ENCODE measurements around the gene IL6ST. TPM values are rescaled to one million over a fixed set of nuclear protein-coding genes. Genes with fewer than 3 reads are reported as not detected.
"Not testable (repeated sequence)": the region's sequence is repeated elsewhere in the genome, so short reads cannot be mapped to it uniquely, and the experiment has no call there.

The IL6ST gene
- total RNA-seq, 1 donor = 458 TPM

DNA sequence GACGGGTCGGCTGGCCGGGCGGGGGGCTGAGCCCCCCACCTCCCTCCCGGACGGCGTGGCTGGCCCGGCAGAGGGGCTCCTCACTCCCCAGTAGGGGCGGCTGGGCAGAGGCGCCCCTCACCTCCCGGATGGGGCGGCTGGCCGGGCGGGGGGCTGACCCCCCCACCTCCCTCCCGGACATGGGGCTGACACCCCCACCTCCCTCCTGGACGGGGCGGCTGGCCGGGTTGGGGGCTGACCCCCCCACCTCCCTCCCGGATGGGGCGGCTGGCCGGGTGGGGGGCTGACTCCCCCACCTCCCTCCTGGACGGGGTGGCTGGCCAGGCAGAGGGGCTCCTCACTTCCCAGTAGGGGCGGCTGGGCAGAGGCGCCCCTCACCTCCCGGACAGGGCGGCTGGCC is 19.9 kb upstream of the IL6ST start:
- H3K9me3 ChIP-seq (ENCODE audit: low read depth, low read length); H3K27me3 ChIP-seq (ENCODE audit: insufficient read depth, low read length); H3K4me3 ChIP-seq (ENCODE audit: low read length): not testable (repeated sequence)
- H3K4me1 ChIP-seq (ENCODE audit: insufficient read depth, low read length) = peaks cover 18% of the 10 kb centered on the region

- peaks cover 18% of the 10 kb centered on the region for H3K4me1 ChIP-seq (ENCODE audit: insufficient read depth, low read length)
- H3K9me3 ChIP-seq (ENCODE audit: low read depth, low read length); H3K27me3 ChIP-seq (ENCODE audit: insufficient read depth, low read length); H3K4me3 ChIP-seq (ENCODE audit: low read length): not testable (repeated sequence)
Observed at GRCh38 chr5:56013939-56014338, 19.2 kb upstream of the IL6ST start.

GRCh38 chr5:56012281-56012963 is 17.7 kb upstream of the IL6ST start:
- no peak overlapping the region for H3K4me3 ChIP-seq (ENCODE audit: low read length)

GRCh38 chr5:56011835-56012234 is 17.1 kb upstream of the IL6ST start:
- Histone ChIP-seq H3K4me1 (ENCODE audit: insufficient read depth, low read length) (peaks cover 14% of the 10 kb centered on the region), H3K9me3 (ENCODE audit: low read depth, low read length) (no peaks in the 10 kb centered on the region), H3K27me3 (ENCODE audit: insufficient read depth, low read length) (no peaks in the 10 kb centered on the region), H3K4me3 (ENCODE audit: low read length) (no peak overlapping the region)

More at GRCh38 chr5:56012281-56012963, 17.7 kb upstream of the IL6ST start:
- no peaks in the 10 kb centered on the region for H3K27me3 ChIP-seq (ENCODE audit: insufficient read depth, low read length)
- H3K4me1 ChIP-seq (ENCODE audit: insufficient read depth, low read length) = peaks cover 14% of the 10 kb centered on the region
- H3K9me3 ChIP-seq (ENCODE audit: low read depth, low read length) = no peaks in the 10 kb centered on the region

DNA sequence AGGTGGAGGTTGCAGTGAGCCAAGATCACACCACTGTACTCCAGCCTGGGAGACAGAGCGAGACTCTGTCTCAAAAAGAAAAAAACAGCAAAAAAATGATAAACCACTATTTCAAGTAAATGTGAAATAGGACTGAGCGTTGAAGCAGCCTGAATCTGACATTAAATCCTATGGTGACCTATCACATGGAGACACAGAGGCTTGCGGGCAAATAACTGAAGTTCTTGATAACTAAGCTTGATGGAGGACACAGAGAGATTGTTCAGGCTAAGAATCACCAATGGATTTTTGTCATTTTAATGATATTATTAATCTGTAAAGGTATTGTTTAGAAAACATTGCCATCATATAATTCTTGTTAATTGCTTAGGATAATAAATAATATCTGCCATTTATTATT is 15.7 kb upstream of the IL6ST start:
- no peak overlapping the region for H3K4me3 ChIP-seq (ENCODE audit: low read length)
- H3K27me3 ChIP-seq (ENCODE audit: insufficient read depth, low read length) = no peaks in the 10 kb centered on the region
- no peaks in the 10 kb centered on the region for H3K9me3 ChIP-seq (ENCODE audit: low read depth, low read length)
- H3K4me1 ChIP-seq (ENCODE audit: insufficient read depth, low read length) = peaks cover 20% of the 10 kb centered on the region

GRCh38 chr5:56006600-56006999 is 11.8 kb upstream of the IL6ST start:
- Histone ChIP-seq H3K4me1 (ENCODE audit: insufficient read depth, low read length) (peaks cover 7% of the 10 kb centered on the region), H3K9me3 (ENCODE audit: low read depth, low read length) (no peaks in the 10 kb centered on the region), H3K4me3 (ENCODE audit: low read length) (no peak overlapping the region), H3K27me3 (ENCODE audit: insufficient read depth, low read length) (no peaks in the 10 kb centered on the region)

GRCh38 chr5:56006094-56006493 is 11.3 kb upstream of the IL6ST start:
- no peaks in the 10 kb centered on the region for H3K9me3 ChIP-seq (ENCODE audit: low read depth, low read length)
- H3K27me3 ChIP-seq (ENCODE audit: insufficient read depth, low read length) = no peaks in the 10 kb centered on the region
- no peak overlapping the region for H3K4me3 ChIP-seq (ENCODE audit: low read length)

DNA sequence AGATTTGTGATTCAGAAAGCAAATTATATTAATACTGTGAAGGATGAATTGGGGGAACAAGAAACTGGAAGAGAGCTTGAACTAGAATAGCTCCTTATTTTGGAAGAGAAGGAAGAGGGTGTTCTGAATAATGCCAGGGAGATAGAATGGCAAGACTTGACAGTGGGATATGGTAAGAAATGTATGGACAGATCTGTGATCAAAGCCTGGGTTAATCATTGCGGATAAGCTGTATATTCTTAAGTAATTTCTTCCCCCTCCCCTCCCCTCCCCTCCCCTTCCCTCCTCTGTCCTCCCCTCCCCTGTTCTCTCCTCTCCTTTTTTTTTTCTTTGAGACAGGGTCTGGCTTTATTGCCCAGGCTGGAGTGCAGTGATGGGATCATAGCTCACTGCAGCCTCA is 10.1 kb upstream of the IL6ST start:
- no peak overlapping the region for H3K4me3 ChIP-seq (ENCODE audit: low read length)
- no peaks in the 10 kb centered on the region for H3K9me3 ChIP-seq (ENCODE audit: low read depth, low read length)
- H3K4me1 ChIP-seq (ENCODE audit: insufficient read depth, low read length) = peaks cover 7% of the 10 kb centered on the region
- H3K27me3 ChIP-seq (ENCODE audit: insufficient read depth, low read length) = no peaks in the 10 kb centered on the region

More at GRCh38 chr5:56006094-56006493, 11.3 kb upstream of the IL6ST start:
- peaks cover 7% of the 10 kb centered on the region for H3K4me1 ChIP-seq (ENCODE audit: insufficient read depth, low read length)

DNA sequence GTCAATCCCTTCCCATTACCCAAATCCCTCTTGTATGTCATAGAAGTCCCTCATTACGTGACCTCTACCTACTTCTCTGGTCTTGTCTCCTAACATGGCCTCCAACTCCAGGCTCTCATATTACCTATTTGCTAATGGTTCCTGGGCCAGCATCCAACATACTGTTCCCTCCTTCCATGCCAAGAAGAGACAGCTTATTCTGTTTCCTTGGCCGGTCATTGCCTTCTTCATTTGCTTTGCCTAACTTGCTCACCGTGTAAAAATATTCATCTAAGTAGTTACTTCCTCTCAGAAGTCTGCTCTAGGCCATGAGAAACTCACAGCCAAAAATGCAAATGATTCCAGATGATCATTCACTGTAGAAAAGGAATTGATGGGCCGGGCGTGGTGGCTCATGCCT is 8.9 kb upstream of the IL6ST start:
- peaks cover 7% of the 10 kb centered on the region for H3K4me1 ChIP-seq (ENCODE audit: insufficient read depth, low read length)
- no peak overlapping the region for H3K4me3 ChIP-seq (ENCODE audit: low read length)
- no peaks in the 10 kb centered on the region for H3K9me3 ChIP-seq (ENCODE audit: low read depth, low read length)

GRCh38 chr5:56003179-56003578 is 8.4 kb upstream of the IL6ST start:
- Histone ChIP-seq H3K4me1 (ENCODE audit: insufficient read depth, low read length) (peaks cover 7% of the 10 kb centered on the region), H3K4me3 (ENCODE audit: low read length) (no peak overlapping the region), H3K9me3 (ENCODE audit: low read depth, low read length) (no peaks in the 10 kb centered on the region), H3K27me3 (ENCODE audit: insufficient read depth, low read length) (no peaks in the 10 kb centered on the region)

More for the DNA sequence above, 8.9 kb upstream of the IL6ST start:
- no peaks in the 10 kb centered on the region for H3K27me3 ChIP-seq (ENCODE audit: insufficient read depth, low read length)

- Histone ChIP-seq H3K4me1 (ENCODE audit: insufficient read depth, low read length) (peaks cover 7% of the 10 kb centered on the region), H3K9me3 (ENCODE audit: low read depth, low read length) (no peaks in the 10 kb centered on the region), H3K4me3 (ENCODE audit: low read length) (no peak overlapping the region), H3K27me3 (ENCODE audit: insufficient read depth, low read length) (no peaks in the 10 kb centered on the region)
Observed at GRCh38 chr5:56002303-56002702, 7.5 kb upstream of the IL6ST start.

DNA sequence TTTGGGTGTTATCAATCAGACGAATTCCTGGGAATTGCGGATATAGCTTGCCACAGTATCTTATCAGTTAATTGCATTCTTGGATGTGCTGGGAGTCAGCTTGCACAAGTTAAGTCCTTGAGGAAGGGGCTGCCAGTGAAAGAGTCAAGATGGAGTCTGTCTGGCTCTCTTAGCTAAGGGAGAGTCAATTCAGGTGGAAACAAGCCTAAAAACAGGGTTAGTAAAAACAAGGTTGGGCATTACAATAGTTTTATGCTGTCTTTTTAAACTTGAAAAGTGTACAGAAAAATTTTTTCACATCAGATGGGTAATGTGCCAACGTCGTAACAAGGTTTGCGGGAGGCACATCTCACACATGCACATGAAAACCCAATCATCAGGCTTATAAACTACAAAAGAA is 5.5 kb upstream of the IL6ST start:
- H3K27me3 ChIP-seq (ENCODE audit: insufficient read depth, low read length); H3K4me3 ChIP-seq (ENCODE audit: low read length); H3K9me3 ChIP-seq (ENCODE audit: low read depth, low read length): not testable (repeated sequence)
- H3K4me1 ChIP-seq (ENCODE audit: insufficient read depth, low read length) = peaks cover 13% of the 10 kb centered on the region

DNA sequence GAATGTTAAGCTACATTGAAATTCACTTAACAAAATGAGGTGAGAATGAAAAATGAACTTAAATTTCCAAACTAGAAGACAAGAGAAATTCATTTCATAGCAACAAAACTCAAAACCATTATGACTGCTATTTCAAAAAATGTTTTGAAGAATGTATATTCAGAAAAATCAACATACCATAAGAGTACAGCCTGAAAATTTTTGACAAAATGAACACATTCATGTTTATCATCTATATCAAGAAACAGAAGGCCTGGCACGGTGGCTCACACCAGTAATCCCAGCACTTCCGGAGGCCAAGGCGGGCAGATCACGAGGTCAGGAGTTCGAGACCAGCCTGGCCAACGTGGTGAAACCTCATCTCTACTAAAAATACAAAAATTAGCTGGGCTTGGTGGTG is 4.2 kb upstream of the IL6ST start:
- H3K27me3 ChIP-seq (ENCODE audit: insufficient read depth, low read length) = no peaks in the 10 kb centered on the region
- H3K4me3 ChIP-seq (ENCODE audit: low read length) = no peak overlapping the region
- H3K9me3 ChIP-seq (ENCODE audit: low read depth, low read length) = no peaks in the 10 kb centered on the region
- H3K4me1 ChIP-seq (ENCODE audit: insufficient read depth, low read length) = peaks cover 13% of the 10 kb centered on the region

GRCh38 chr5:55997742-55998351 is 3.1 kb upstream of the IL6ST start:
- H3K9me3 ChIP-seq (ENCODE audit: low read depth, low read length) = no peaks in the 10 kb centered on the region
- no peaks in the 10 kb centered on the region for H3K27me3 ChIP-seq (ENCODE audit: insufficient read depth, low read length)
- peaks cover 17% of the 10 kb centered on the region for H3K4me1 ChIP-seq (ENCODE audit: insufficient read depth, low read length)
- no peak overlapping the region for H3K4me3 ChIP-seq (ENCODE audit: low read length)

DNA sequence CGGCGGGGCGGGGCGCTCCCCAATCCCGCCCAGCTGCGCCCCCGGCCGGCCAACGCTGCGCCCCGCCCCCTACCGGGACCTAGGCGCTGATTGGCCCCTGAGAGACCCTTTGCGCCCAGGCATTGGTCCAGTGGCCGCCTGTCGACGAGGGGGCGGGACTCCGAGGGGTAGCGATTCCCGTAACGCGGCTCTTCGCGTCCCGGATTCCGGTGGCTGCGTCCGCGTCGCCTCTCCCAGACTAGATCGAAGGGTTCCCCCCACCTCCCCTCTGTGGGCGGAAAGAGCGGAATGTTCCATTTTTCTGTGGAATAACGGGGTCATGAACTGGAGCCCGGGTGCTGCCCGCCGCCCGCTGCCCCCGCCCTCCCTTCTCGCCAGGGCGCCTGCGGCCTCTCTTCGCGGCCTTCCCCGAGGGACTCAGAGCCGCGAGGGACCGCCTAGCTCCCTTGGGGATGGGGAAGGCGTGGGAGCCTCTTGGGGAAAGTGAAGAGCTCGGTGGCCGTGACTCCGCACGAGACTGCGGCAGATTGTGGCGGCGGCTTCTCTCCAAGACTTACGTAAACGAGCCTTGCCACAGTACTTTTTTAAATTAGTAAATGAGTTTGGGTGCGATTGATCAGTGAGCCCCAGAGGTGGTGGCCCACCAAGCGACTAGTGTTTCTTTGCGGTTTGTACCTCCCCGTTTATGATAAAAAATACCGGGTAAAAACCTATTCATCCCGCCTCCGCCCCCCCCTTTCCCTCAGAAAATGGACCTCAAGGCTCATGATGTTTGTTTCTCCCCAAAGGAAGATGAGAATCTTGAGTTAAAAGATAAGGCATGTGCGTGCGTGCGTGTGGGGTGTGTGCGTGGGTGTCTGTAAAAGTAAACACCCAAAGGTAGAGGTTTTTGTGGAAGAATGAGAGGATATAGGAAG is 493 bp upstream of the IL6ST start:
- Histone ChIP-seq H3K9me3 (ENCODE audit: low read depth, low read length) (no peaks in the 10 kb centered on the region), H3K4me1 (ENCODE audit: insufficient read depth, low read length) (peaks cover 31% of the 10 kb centered on the region), H3K4me3 (ENCODE audit: low read length) (peak overlapping the region; percentile 93), H3K27me3 (ENCODE audit: insufficient read depth, low read length) (no peaks in the 10 kb centered on the region)
